Activated T-cell treated with anti-CD3 and anti-CD28 coated beads, Interleukin-2, amount 50 U/mL, for 48 hours (primary cell): Measurements from ENCODE around the gene AP1B1.
A peak's percentile ranks its signal among the peaks of the same experiment; 100 is the strongest.

Source experiments
- DNase-seq, 2 experiments: peaks; one replicate each; pipeline ENCODE4 v3.0.0-alpha.2; 2020

AP1B1 gene

GRCh38 chr22:29291215-29291614 is 97.2 kb downstream of the AP1B1 start:
- DNase-seq: peak; percentile 15 to 19

- no peak for DNase-seq
Observed at GRCh38 chr22:29290061-29290460, 98.3 kb downstream of the AP1B1 start.

GRCh38 chr22:29288837-29289236 is 99.5 kb downstream of the AP1B1 start:
- no peak for DNase-seq

GRCh38 chr22:29284196-29284595 is 104.2 kb downstream of the AP1B1 start:
- DNase-seq: no peak

GRCh38 chr22:29277927-29278326 is 110.4 kb downstream of the AP1B1 start:
- peak; percentile 12 to 14 for DNase-seq
